GM21447 (cell line): ENCODE results near the gene HCRT.
"Not testable (repeated sequence)": the region's sequence is repeated elsewhere in the genome, so short reads cannot be mapped to it uniquely, and the experiment has no call there.

Experiments used
- ATAC-seq: cut with Tn5 transposase; IDR thresholded peaks from one replicate; pipeline ENCODE4 v1.9.1; 2021; ENCODE audit not compliant: unreplicated experiment

The HCRT gene

DNA sequence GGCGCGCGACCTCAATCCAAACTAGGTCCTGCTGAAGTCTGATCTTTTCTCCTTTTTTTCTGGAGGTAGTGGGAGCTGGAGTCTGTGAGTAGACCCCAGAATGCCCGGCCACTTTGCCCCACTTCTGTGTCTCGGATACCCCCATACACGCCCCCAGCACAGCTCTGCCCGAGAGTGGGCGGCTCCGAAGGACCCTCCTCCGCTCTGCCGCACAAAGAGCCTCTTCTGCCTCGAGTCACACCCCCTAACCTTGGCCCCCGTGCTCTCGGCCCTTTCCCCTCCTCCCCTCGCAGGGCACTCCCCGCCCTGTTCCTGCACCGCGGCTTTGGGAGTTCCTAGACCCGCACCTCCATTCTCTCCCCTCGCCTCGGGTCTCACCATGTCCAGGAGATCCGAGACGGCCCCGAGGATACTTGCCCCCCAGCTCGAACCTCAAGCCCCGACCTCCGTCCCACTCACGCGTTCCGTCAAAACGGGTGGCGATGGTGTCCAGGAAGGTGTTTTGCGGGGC is 4.8 kb downstream of the HCRT start:
- ATAC-seq: no peak

DNA sequence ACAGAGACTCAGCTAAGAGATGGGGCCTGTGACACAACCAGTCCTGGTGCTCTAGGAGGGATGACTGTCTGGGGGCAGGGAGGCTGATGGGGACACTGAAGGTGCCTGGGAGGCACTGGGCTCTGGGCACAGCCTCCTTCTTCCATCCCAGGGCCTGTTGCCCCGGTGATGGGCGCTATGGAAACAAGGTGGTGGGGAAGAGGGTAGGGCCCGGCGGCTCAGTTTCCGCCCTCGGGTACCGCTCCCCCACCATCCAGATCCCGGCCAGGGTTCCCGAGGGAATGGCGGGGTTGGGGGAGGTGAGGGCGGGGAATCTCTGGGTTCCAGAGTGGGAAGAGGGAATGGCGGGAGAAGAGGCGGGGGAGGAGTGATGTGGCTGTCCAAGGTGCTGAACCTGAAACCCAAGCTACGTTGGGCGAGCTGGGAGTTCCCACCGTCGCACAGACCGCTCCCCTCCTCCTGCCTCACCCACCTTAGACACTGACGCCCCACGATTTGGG is 5.3 kb downstream of the HCRT start:
- no peak for ATAC-seq

DNA sequence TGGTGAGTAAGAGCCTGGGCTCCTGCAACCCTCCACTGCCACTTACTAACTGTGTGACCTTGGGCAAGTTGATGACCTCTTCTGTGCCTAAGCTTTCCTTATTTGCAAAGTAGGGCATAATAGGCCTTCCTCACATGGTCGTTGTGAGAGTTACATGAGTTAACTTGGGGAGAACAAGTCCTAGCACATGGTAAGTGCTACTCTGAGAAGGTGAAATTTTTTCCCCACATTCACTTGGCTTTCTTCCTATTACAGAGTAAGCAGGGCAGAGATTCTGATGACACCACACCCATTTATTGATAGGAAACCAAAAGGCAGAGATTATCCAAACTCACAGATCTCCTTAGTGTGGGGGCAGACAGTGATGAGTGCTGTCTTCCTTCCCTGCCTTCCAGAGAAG is 5.9 kb downstream of the HCRT start:
- no peak for ATAC-seq

DNA sequence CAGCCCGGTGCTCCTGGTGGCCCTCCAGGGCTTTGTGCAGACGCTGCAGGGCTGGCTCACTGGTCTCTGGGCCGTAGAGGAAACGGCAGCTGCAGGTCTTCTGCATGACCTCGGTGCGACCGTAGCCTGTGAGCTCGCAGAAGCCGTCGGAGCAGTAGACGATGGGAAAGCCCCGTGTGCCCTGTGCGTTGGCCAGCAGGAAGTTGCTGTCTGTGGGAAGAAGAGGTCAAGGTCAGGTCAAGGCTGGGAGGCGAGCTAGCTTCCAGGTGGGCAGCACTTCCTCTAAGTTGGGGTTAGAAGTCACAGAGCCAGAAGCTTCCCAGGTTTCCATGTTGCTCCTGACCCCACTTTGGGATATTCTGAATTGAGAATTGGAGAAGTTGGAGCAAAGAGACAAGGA is 6.4 kb downstream of the HCRT start:
- no peak for ATAC-seq

GRCh38 chr17:42177684-42178083 is 7.6 kb downstream of the HCRT start:
- no peak for ATAC-seq

DNA sequence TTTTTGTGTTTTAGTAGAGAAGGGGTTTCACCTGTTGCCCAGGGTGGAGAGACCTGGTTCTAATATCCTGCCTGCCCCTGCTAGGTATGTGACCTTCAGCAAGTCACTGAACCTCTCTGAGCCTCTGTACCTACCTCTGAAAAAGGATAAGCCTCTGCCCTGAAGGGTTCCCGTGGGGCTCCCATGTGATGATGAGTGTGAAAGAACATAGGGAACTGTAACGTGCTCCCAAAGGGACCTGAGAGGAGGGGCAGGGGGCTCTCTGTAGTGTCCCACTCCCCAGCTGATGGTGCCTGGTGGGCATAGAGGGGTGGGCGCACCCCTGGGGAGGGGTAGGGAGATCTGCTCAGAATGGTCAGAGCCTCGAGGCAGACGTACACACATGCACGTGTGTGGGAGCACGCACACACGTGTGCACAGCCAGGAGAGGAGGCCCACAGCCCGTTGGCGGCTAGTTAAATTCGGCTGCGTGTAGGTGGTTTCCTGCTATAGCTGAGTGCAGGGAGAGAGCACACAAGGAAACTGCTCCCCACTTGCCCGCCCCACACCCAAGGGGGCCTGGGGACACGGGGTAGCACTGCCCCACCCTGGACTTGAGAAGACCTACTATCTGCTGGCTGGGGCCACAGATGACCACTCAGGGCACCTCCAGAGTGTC is 11.0 kb downstream of the HCRT start:
- ATAC-seq: no peak

GRCh38 chr17:42171831-42172230 is 13.4 kb downstream of the HCRT start:
- ATAC-seq: no peak

- ATAC-seq: no peak
Measured at GRCh38 chr17:42169351-42169750, 15.9 kb downstream of the HCRT start.

- no peak for ATAC-seq
Measured at GRCh38 chr17:42167807-42168206, 17.4 kb downstream of the HCRT start.

- no peak for ATAC-seq
Measured at GRCh38 chr17:42166196-42166763, 19.0 kb downstream of the HCRT start.

- ATAC-seq: no peak
Measured at GRCh38 chr17:42165751-42166150, 19.5 kb downstream of the HCRT start.

DNA sequence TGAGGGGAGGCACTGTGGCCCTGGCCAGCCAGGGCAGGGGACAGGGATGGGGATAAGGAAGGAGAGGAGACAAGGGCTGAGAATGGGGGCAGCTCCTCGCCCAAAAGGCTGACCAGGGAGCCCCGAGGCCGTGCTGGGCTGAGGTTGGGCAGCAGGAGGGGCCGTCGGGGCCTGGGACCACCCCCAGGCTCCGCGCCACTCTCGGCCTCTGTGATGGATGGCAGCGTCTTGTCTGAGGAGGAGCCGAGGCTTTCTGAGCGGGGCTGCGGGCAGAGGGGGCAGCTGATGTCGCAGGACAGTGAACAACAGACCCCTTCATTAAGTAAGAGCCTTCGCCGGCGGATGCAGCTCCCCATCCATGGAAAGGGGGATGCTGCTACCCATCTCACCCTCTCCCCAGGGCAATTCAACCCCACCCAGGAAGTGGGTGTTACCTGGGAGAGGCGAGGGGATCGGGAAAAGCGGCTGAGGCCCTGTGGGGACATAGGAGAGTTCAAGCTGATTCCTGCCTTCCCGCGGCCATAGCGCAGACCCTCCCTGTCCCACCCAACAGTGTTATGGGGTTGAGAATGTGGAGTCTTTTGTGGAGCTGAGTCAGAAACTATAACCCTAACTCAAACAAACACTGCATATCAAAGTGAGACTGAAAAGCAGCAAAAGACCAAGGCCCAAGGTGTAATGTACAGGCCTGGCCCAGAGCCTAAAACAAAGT is 21.4 kb downstream of the HCRT start:
- ATAC-seq: no peak

GRCh38 chr17:42163113-42163512 is 22.1 kb downstream of the HCRT start:
- no peak for ATAC-seq

DNA sequence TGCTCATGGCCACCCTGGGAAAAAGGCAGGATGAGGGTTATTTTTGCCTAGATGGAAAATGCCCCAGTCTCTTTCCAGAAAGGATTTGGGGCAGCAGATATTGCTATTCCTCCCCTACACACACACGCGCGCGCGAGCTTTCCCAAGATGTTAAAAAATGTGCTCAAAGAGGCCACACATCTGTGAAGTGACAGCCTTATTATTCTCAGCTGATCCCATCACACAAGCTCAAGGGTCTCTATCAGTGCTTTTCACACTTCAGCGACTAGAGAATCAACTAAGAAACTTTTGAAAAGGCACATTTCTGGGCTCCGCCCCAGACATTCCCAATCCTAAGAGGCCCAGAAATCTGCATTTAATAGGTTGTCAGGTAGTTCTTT is 24.7 kb downstream of the HCRT start:
- ATAC-seq: no peak

- ATAC-seq: no peak
Measured at GRCh38 chr17:42159796-42160530, 25.3 kb downstream of the HCRT start.

DNA sequence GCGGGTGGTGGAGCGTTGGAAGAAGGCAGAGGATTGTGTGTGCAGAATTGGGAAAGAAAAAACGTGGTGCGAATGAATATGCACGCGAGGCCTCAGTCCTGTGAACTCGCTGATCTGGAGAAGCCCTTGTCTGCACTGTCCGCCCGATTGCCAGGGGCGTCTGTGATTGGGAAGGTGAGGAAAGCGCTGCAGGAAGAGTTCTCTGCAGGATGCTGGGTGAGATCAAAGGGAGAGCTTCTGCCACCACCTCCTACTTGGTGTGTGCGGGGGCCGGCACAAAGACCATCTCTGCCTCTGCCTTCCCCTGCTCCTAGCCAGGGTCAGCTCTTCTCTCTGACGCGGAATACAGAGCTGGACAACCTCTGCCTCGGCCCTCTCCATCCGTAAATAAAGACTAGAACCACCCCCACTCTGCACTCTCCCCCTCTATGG is 29.6 kb downstream of the HCRT start:
- no peak for ATAC-seq

GRCh38 chr17:42153919-42154742 is 31.1 kb downstream of the HCRT start:
- ATAC-seq: no peak

- no peak for ATAC-seq
Measured at GRCh38 chr17:42146911-42147607, 38.2 kb downstream of the HCRT start.

GRCh38 chr17:42143138-42143537 is 42.1 kb downstream of the HCRT start:
- not testable (repeated sequence) for ATAC-seq

GRCh38 chr17:42142371-42142896 is 42.8 kb downstream of the HCRT start:
- no peak for ATAC-seq
